Measurements from ENCODE around the gene PIK3R2.

PIK3R2 gene

GRCh38 chr19:18214779-18215433, 61.9 kb downstream of the PIK3R2 start:
- no peak for TF ChIP-seq TCF12 (IDR thresholded peaks at IDR 0.05; ENCODE audit: low read depth)
- no peak for TF ChIP-seq USF1 (IDR thresholded peaks at IDR 0.05)
- no peak for TF ChIP-seq MAX (IDR thresholded peaks at IDR 0.05)

GRCh38 chr19:18216789-18217188, 63.8 kb downstream of the PIK3R2 start:
- no peak for TF ChIP-seq TCF12 (IDR thresholded peaks at IDR 0.05; ENCODE audit: low read depth)
- no peak for TF ChIP-seq FOXM1 (IDR thresholded peaks at IDR 0.05; ENCODE audit: borderline replicate concordance, low read depth)
- TF ChIP-seq CEBPB (IDR thresholded peaks at IDR 0.05) = no peak
- TF ChIP-seq EGR1 (IDR thresholded peaks at IDR 0.05) = no peak

- TF ChIP-seq ZBTB7A (IDR thresholded peaks at IDR 0.05; ENCODE audit: low read depth) (no peak), FOXM1 (IDR thresholded peaks at IDR 0.05; ENCODE audit: borderline replicate concordance, low read depth) (no peak)
These were observed 65.2 kb downstream of the PIK3R2 start for GRCh38 chr19:18218159-18218558.

GRCh38 chr19:18218600-18218999, 65.6 kb downstream of the PIK3R2 start:
- TF ChIP-seq EP300 (IDR thresholded peaks at IDR 0.05; ENCODE audit: borderline replicate concordance) = no peak
- TF ChIP-seq TCF12 (IDR thresholded peaks at IDR 0.05; ENCODE audit: low read depth) = no peak
- no peak for TF ChIP-seq EGR1 (IDR thresholded peaks at IDR 0.05)
- TF ChIP-seq TAF1 (IDR thresholded peaks at IDR 0.05; ENCODE audit: low read depth) = no peak
- TF ChIP-seq TEAD4 (IDR thresholded peaks at IDR 0.05) = no peak
- TF ChIP-seq USF1 (IDR thresholded peaks at IDR 0.05) = no peak
- TF ChIP-seq RAD21 (IDR thresholded peaks at IDR 0.05; ENCODE audit: low read depth) = no peak
- no peak for TF ChIP-seq ZBTB7A (IDR thresholded peaks at IDR 0.05; ENCODE audit: low read depth)
- no peak for TF ChIP-seq CREB1 (IDR thresholded peaks at IDR 0.05; ENCODE audit: low read depth)
- no peak for TF ChIP-seq YY1 (IDR thresholded peaks at IDR 0.05; ENCODE audit: low read depth)
- no peak for TF ChIP-seq NFIC (IDR thresholded peaks at IDR 0.05)
- TF ChIP-seq CEBPB (IDR thresholded peaks at IDR 0.05) = no peak
- no peak for TF ChIP-seq REST (IDR thresholded peaks at IDR 0.05; ENCODE audit: low read depth)
- TF ChIP-seq MAX (IDR thresholded peaks at IDR 0.05) = no peak
